ENCODE results near the gene ADAMTSL3.

The ADAMTSL3 gene

GRCh38 chr15:83708328-83708727 is 54.4 kb downstream of the ADAMTSL3 start:
- no peak for DNase-seq (ENCODE audit: low read depth)

DNA sequence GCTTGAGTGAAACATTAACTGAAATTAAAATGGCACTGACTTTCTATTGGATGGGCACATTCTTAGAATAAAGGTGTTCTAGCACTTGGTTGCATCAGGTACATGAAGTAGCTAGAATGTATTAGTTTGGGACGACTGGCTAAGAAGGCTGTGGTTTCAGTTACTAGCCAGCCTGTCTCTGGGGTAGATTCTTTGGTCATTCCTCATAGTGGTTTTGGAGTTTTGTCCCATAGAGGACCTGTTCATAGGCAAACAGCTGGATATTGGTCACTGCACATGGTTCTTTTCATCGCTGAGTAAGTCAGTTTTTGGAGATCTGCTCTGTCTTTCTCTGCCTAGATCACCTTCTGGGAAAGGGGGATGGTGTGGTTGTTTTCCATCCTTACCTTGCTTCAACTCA is 55.3 kb downstream of the ADAMTSL3 start:
- no peak for DNase-seq (ENCODE audit: low read depth)

GRCh38 chr15:83709811-83710210 is 55.9 kb downstream of the ADAMTSL3 start:
- no peak for DNase-seq (ENCODE audit: low read depth)

GRCh38 chr15:83710452-83710851 is 56.5 kb downstream of the ADAMTSL3 start:
- no peak for DNase-seq (ENCODE audit: low read depth)

- DNase-seq (ENCODE audit: low read depth): no peak
Measured at GRCh38 chr15:83711236-83711635, 57.3 kb downstream of the ADAMTSL3 start.

DNA sequence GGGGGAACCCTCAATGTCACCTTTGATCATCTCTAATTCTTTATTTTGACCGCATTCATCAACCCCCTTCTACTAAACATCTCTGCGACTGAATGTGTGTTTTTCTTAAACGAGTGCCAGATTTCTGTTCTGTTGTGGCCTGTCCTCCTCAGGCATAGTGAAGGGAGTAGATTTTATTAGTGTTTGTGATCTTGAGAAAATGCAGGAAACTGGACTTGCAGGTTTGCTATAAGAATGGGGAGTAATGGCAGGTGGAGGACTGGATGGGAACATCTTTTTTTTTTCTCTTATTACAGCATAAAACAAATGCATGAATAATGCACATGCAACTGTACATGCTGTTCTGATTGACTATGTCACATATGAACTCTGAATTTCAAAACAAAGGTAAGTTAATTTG is 59.3 kb downstream of the ADAMTSL3 start:
- no peak for DNase-seq (ENCODE audit: low read depth)

- no peak for DNase-seq (ENCODE audit: low read depth)
Measured at GRCh38 chr15:83714939-83715628, 61.2 kb downstream of the ADAMTSL3 start.

DNA sequence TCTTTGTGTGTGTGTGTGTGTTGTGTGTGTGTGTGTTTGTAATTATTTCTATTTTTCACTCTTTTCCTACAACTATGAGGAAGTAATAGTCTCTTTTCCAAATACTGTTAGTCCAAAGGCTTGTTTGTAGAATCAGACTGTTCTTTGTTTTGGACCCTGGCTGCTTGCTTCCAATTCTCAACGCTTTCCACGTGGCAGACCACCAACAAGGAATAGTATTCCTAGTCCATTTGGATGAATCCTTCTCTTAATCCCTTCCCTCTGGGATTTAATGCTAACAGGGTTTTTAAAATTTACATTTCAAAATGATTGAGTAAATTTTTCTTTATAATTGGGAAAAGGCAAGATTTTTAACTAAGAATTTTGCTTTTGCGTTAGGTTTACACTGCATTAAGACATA is 62.7 kb downstream of the ADAMTSL3 start:
- DNase-seq (ENCODE audit: low read depth): no peak

GRCh38 chr15:83717010-83717409 is 63.1 kb downstream of the ADAMTSL3 start:
- no peak for DNase-seq (ENCODE audit: low read depth)

GRCh38 chr15:83720468-83720867 is 66.5 kb downstream of the ADAMTSL3 start:
- DNase-seq (ENCODE audit: low read depth): no peak

GRCh38 chr15:83721031-83721430 is 67.1 kb downstream of the ADAMTSL3 start:
- no peak for DNase-seq (ENCODE audit: low read depth)

GRCh38 chr15:83721981-83722380 is 68.1 kb downstream of the ADAMTSL3 start:
- DNase-seq (ENCODE audit: low read depth): no peak

- no peak for DNase-seq (ENCODE audit: low read depth)
Measured at GRCh38 chr15:83723216-83723615, 69.3 kb downstream of the ADAMTSL3 start.

DNA sequence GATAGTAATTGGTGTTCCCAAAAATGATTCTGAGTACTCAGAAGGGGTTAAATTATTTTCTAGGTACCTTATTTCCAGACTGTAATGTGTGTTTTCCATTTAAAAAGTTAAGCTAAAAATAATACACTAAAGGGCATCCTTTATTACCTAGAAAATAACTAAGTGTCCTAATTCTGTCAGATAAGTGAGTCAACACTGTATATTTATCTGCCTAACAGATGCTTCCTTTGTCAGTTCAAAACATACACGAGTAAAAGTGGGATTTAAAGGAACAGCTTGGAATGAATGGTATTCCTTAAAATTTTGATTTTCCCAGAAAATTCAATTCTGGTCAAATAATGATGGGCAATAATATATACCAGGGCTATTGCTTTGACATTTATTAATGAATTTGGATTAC is 78.3 kb downstream of the ADAMTSL3 start:
- DNase-seq (ENCODE audit: low read depth): no peak

- DNase-seq (ENCODE audit: low read depth): no peak
Measured at GRCh38 chr15:83732770-83733169, 78.8 kb downstream of the ADAMTSL3 start.

DNA sequence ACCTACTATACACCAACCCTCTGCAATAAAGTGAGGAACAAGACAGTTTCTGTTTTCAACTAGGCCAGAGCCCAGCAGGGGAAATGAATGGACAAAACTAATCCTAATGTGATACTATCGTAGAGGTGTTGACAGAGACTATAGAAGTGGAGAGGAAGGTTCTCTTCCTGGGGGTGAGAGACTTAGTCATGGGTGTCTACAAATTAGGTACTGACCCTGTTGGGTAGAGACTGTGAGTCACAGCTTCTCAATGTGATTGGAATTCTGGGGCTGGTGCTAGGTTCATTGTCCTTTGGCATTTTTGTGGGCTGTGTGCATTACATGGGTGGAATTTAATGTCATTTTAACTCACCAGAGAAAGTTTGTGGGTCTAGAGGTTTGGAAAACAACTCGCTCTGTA is 79.3 kb downstream of the ADAMTSL3 start:
- no peak for DNase-seq (ENCODE audit: low read depth)

- DNase-seq (ENCODE audit: low read depth): no peak
Measured at GRCh38 chr15:83733691-83734090, 79.8 kb downstream of the ADAMTSL3 start.

DNA sequence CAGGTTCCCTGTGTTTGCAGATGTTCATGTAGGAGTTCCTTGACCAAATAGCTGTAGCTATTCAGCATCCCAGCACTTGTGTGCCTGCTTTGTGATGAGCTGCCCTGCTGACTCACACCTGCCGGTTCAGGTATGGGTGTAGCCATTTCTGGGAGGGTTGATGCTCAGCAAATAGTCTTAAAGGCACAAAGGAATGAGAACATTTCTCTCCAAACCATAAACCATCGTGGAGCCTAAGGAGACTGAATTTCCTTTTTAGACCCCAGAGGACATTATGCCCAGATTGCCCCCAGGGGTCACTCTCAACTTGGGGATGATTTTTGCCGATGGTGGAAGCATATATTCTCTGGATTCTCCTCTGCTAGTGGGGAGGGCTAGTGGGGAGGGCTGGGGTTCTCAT is 80.6 kb downstream of the ADAMTSL3 start:
- no peak for DNase-seq (ENCODE audit: low read depth)

DNA sequence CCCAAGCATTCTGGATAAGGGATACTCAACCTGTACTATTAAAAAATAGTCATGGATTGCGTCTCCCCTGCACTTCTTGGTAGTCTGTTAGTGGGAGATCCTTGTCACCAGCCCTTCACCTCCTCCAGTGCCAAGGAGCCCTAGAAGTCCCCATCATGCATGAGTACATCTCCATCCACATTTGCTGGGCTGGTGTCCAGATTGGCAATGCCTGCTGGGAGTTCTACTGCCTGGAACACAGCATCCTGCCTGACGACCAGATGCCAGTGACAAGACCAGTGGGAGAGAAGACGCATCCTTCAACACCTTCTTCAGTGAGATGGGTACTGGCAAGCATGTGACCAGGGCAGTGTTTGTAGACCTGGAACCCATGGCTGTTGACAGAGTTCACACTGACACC is 85.7 kb downstream of the ADAMTSL3 start:
- DNase-seq (ENCODE audit: low read depth): no peak

DNA sequence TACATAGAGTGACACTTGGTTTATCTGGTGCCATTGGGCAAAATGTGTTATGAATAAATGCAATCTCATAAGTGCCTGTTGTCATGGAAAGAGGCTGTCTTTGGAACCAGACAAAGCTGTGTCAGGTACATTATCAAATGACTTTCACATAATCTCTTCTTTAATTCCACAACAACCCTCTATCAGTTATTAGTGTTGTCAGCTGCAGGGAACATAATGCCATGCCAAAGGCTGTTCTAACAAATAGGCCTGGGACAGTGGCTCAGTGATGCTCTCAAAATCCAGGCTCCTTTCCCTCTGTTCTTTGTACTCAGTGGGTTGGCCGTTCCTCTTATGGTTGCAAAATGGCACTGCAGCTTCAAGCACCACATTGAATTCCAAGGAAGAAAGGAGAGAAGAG is 91.8 kb downstream of the ADAMTSL3 start:
- no peak for DNase-seq (ENCODE audit: low read depth)

DNA sequence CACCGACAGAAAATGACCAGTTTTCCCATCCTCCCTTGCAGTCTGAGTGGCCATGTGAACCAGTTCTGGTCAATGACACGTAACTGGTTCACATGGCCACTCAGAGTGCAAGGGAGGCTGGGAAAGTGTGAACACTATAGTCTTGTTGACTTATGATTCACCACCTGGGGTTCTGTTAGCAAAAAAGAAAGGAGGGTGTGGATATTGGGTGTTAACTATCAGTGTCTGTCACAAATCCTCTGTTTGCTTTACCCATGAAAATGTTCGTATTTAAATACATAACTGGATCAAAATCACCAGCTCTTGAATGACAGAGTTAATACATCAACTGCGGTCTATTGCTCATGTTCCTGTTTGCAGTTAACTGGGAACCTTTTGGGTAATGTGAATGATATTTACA is 92.3 kb downstream of the ADAMTSL3 start:
- DNase-seq (ENCODE audit: low read depth): no peak

- no peak for DNase-seq (ENCODE audit: low read depth)
Measured at GRCh38 chr15:83747050-83747717, 93.3 kb downstream of the ADAMTSL3 start.

GRCh38 chr15:83747718-83748110 is 93.8 kb downstream of the ADAMTSL3 start:
- DNase-seq (ENCODE audit: low read depth): no peak

DNA sequence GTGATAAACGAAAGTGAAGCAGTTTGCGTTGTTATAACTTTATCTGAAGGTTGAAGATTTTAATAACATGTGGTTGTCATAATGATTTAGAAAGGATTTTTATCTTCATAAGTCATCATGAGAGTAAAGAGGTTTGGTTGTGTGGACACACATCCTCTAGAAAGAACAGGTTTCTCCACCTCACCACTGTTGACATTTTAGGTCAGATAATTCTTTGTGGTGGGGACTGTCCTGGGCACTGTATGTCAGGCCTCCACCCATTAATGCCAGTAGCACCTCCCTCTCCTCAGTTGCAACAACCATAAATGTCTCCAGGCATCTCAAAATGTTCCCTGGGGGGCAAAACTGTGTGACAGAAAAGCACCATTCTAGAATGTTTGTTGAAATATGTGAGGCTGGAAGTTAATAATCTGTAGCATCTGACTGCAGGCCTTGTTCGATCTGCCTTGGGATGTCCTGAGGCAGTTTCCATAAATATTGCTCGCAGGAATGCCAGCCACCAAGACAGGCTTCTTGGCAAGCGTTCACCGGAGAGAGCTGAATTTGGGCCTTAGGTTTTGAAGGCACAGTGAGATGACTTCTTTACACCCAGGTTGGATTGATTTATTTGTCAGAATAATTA is 100.1 kb downstream of the ADAMTSL3 start:
- no peak for DNase-seq (ENCODE audit: low read depth)
